B cell (primary cell): Measurements from ENCODE around the gene ESPN. TPM values are rescaled to one million over a fixed set of nuclear protein-coding genes. Genes with fewer than 3 reads are reported as not detected.

Experiments
- ATAC-seq: fragments of 200-7000 bp; cut with Tn5 transposase; one replicate; pipeline ENCODE4 v1.10.0; 2021; ENCODE audit warnings: low read depth, mild to moderate bottlenecking, moderate number of reproducible peaks, moderate library complexity
- CTCF ChIA-PET: fragments of 350-600 bp; sonication (Branson Sonifier 250); formaldehyde crosslinking; loops from one replicate; lab custom pipeline; 2021; ENCODE audit warnings: antibody characterized with exemption, inconsistent platforms; lab: Charles Lee
- POLR2A ChIA-PET: fragments of 350-600 bp; sonication (Branson Sonifier 250); formaldehyde crosslinking; loops from one replicate; lab custom pipeline; 2021; ENCODE audit warnings: antibody characterized with exemption; lab: Charles Lee
- DNase-seq: peaks from one replicate; pipeline ENCODE4 v3.0.0; 2013
- H2AFZ ChIP-seq: 2 replicates; pipeline ENCODE4 v1.6.1; 2012; ENCODE audit warnings: mild to moderate bottlenecking, low read depth, low read length; ENCODE audit not compliant: insufficient read depth, poor library complexity, severe bottlenecking
- H3K27ac ChIP-seq, 2 donors: 1 replicate in 1 of 2; 2 replicates in 1 of 2; pipeline ENCODE4 v1.5.1; 2012 to 2013; ENCODE audit warnings: low read length in 2 of 2, mild to moderate bottlenecking in 2 of 2, moderate library complexity in 1 of 2
- H3K27me3 ChIP-seq, 4 experiments: fragments of 200-600 bp in 1 of 4; sonication (generic) in 1 of 4; replicated peaks in 1 of 4; 1 replicate in 2 of 4; 2 replicates in 2 of 4; pipeline versions ENCODE4 v1.6.1 to v1.7.0; 2013 to 2016; ENCODE audit warnings: low read length in 3 of 4, mild to moderate bottlenecking in 2 of 4, mixed read lengths in 1 of 4, moderate library complexity in 1 of 4; ENCODE audit not compliant: insufficient read depth in 4 of 4, control insufficient read depth in 3 of 4; ENCODE audit errors: control extremely low read depth in 1 of 4
- H3K36me3 ChIP-seq, 2 experiments: replicated peaks in 1 of 2; 1 replicate in 1 of 2; 2 replicates in 1 of 2; pipeline versions ENCODE4 v1.6.1 to v1.7.1; 2013; ENCODE audit warnings: low read length in 1 of 2; ENCODE audit not compliant: insufficient read depth in 2 of 2, control insufficient read depth in 1 of 2; ENCODE audit errors: control extremely low read depth in 1 of 2, extremely low read depth in 1 of 2
- H3K4me1 ChIP-seq, 2 donors: fragments of 200-600 bp in 1 of 2; sonication (generic) in 1 of 2; 1 replicate in 1 of 2; 2 replicates in 1 of 2; pipeline versions ENCODE4 v1.5.1 to v1.6.1; 2013 to 2017; ENCODE audit warnings: low read length in 2 of 2; ENCODE audit not compliant: control insufficient read depth in 2 of 2, insufficient read depth in 2 of 2
- H3K4me2 ChIP-seq: replicated peaks from 2 replicates; pipeline ENCODE3; 2012; ENCODE audit warnings: mild to moderate bottlenecking, low read depth, low read length; ENCODE audit not compliant: poor library complexity, severe bottlenecking
- H3K4me3 ChIP-seq, 5 experiments: fragments of 200-600 bp in 1 of 5; sonication (generic) in 1 of 5; 1 replicate in 3 of 5; 2 replicates in 2 of 5; pipeline versions ENCODE4 v1.5.1 to v1.7.0; 2011 to 2016; ENCODE audit warnings: low read length in 4 of 5, mild to moderate bottlenecking in 4 of 5, low read depth in 2 of 5, control low read depth in 1 of 5, moderate library complexity in 1 of 5; ENCODE audit not compliant: insufficient read depth in 1 of 5; ENCODE audit errors: control extremely low read depth in 1 of 5, extremely low read depth in 1 of 5
- H3K79me2 ChIP-seq: fragments of 200-600 bp; sonication (generic); one replicate; pipeline ENCODE4 v1.6.0; 2016; ENCODE audit warnings: low read length; ENCODE audit not compliant: control insufficient read depth, insufficient read depth
- H3K9ac ChIP-seq: fragments of 200-600 bp; sonication (generic); 2 replicates; pipeline ENCODE4 v1.6.1; 2017; ENCODE audit warnings: mild to moderate bottlenecking, low read length, moderate library complexity
- H3K9me3 ChIP-seq, 3 donors: one replicate each; pipeline versions ENCODE4 v1.6.1 to v1.7.1; 2013; ENCODE audit warnings: low read length in 2 of 3; ENCODE audit not compliant: control insufficient read depth in 2 of 3, insufficient read depth in 1 of 3; ENCODE audit errors: control extremely low read depth in 1 of 3
- H4K20me1 ChIP-seq: 2 replicates; pipeline ENCODE4 v1.6.0; 2012; ENCODE audit warnings: mild to moderate bottlenecking, low read length; ENCODE audit not compliant: insufficient read depth, control insufficient read depth, poor library complexity, severe bottlenecking
- H3K27ac Mint-ChIP-seq: one replicate; pipeline ENCODE4 v1.8.0; 2021; ENCODE audit warnings: mixed read lengths
- H3K27me3 Mint-ChIP-seq: one replicate; pipeline ENCODE4 v1.8.0; 2021; ENCODE audit warnings: mixed read lengths
- H3K4me1 Mint-ChIP-seq: one replicate; pipeline ENCODE4 v1.8.0; 2021; ENCODE audit warnings: mixed read lengths
- H3K4me3 Mint-ChIP-seq: one replicate; pipeline ENCODE4 v1.8.0; 2021; ENCODE audit warnings: mixed read lengths
- H3K9me3 Mint-ChIP-seq: one replicate; pipeline ENCODE4 v1.8.0; 2022; ENCODE audit warnings: mixed read lengths; ENCODE audit not compliant: insufficient read depth
- EZH2 ChIP-seq: IDR thresholded peaks from 2 replicates; pipeline ENCODE4 v1.6.1; 2012; ENCODE audit warnings: borderline replicate concordance, low read depth, mild to moderate bottlenecking, moderate library complexity, low read length; ENCODE audit not compliant: insufficient read depth, poor library complexity, severe bottlenecking
- WGBS: methylation state at CpG from one replicate; pipeline ENCODE4 v1.1.5; 2013; ENCODE audit warnings: missing lambda C conversion rate; ENCODE audit not compliant: insufficient coverage; 5-methylcytosine and 5-hydroxymethylcytosine counted together
- intact Hi-C: fragments of 100-400 bp; cut with micrococcal nuclease; formaldehyde crosslinking; loops from one replicate; pipeline ENCODE4 v1.10.0; 2022
- polyA plus RNA-seq: library from polyadenylated mRNA; depleted of rRNA; stranded (reverse); fragments of >200 nt; gene quantifications from 2 replicates; pipeline ENCODE4 v1.2.3, GENCODE V29; 2012
- total RNA-seq, 2 donors: library from RNA; stranded (reverse); fragments of 120-200 nt in 1 of 2; gene quantifications; 1 replicate in 1 of 2; 2 replicates in 1 of 2; pipeline versions ENCODE4 v1.2.3 to v1.2.4, GENCODE V29; 2013 to 2022
- TF ChIP-seq, protein P1 (sequence below): fragments of 200-600 bp; IDR thresholded peaks from one replicate; pipeline ENCODE4 v1.8.0; 2022; ENCODE audit warnings: antibody characterized with exemption, mild to moderate bottlenecking

Gene ESPN
- total and polyA plus RNA-seq, 2 donors (not counting 1 experiment from before 2014, with no cell fraction given), result 0.19 to 0.25 TPM

GRCh38 chr1:6486433-6487011 is 61.9 kb downstream of the ESPN start:
- peak overlapping the region; percentile 46 for H3K4me2 ChIP-seq
- 3% methylated on average over 12 of the region's 15 CpGs for WGBS
- Mint-ChIP-seq H3K4me1 (peaks cover 20% of the 10 kb centered on the region), H3K4me3 (peak overlapping the region; percentile 11), H3K27ac (no peak overlapping the region), H3K9me3 (no peaks in the 10 kb centered on the region), H3K27me3 (peaks cover 36% of the 10 kb centered on the region)
- intact Hi-C loops, result loop anchor here (1.0 kb wide), 1 partner anchor 68 kb away; the partner anchor contains the start of gene NOL9
- peaks cover 21 to 36% of the 10 kb centered on the region in 2 donors for H3K4me1 ChIP-seq
- TF ChIP-seq, protein P1, sequence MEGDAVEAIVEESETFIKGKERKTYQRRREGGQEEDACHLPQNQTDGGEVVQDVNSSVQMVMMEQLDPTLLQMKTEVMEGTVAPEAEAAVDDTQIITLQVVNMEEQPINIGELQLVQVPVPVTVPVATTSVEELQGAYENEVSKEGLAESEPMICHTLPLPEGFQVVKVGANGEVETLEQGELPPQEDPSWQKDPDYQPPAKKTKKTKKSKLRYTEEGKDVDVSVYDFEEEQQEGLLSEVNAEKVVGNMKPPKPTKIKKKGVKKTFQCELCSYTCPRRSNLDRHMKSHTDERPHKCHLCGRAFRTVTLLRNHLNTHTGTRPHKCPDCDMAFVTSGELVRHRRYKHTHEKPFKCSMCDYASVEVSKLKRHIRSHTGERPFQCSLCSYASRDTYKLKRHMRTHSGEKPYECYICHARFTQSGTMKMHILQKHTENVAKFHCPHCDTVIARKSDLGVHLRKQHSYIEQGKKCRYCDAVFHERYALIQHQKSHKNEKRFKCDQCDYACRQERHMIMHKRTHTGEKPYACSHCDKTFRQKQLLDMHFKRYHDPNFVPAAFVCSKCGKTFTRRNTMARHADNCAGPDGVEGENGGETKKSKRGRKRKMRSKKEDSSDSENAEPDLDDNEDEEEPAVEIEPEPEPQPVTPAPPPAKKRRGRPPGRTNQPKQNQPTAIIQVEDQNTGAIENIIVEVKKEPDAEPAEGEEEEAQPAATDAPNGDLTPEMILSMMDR, result peak; percentile 91
- no peak for TF ChIP-seq EZH2
- DNase-seq (peak; percentile 83), ATAC-seq (peak; percentile 76)
- H2AFZ ChIP-seq, result peak overlapping the region; percentile 39
- no peak overlapping the region for H3K4me3 ChIP-seq
- peaks cover 0 to 37% (median 15%) of the 10 kb centered on the region in 4 experiments for H3K27me3 ChIP-seq
- H3K9me3 ChIP-seq, result peaks cover 0 to 4% (median 0%) of the 10 kb centered on the region in 3 donors
- no peak overlapping the region for H3K9ac ChIP-seq
- H4K20me1 ChIP-seq, result no peaks in the 10 kb centered on the region
- no peaks in the 10 kb centered on the region for H3K36me3 ChIP-seq
- H3K79me2 ChIP-seq, result no peaks in the 10 kb centered on the region
- ChIA-PET CTCF (interaction anchor here (0.7 to 8.5 kb wide), 7 partner anchors 8 to 165 kb away, joined by 3 to 86 read pairs (median 4); no protein-coding TSS in a partner anchor), POLR2A (no interaction called here)
- H3K27ac ChIP-seq, result no peak overlapping the region

DNA sequence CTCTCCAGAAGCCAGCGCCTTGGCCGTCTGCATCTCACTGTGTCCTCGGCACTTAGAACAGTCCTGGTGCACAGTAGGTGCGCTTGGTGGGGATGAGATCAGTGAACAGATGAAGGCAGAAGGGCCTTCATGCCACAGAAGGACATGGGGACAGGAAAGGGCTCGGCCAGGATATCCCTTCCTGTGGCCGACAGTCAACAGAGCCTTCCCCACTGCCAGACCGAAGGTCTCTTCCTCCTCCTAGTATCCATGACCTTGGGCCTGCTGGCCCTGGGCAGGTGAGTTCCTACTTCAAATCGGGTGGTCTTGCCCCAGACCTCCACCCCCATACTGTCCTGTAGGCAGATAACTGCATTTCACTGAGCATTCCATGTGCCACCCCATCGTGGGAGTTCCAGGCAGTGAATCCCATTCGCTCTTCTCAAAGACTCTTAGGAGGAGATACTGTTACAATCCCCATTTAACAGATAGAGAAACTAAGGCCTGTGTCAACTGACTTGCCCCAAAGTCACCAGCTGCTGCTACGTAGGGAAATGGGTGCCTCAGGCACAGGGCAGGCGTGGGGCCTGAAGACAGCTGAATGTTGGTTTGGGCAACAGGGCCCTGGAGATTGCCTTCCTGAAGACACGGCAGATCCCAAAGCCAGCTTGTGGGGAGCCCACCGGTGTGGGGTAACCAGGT is 63.4 kb downstream of the ESPN start:
- Histone ChIP-seq H3K4me2 (no peak overlapping the region), H3K4me3 (no peak overlapping the region), H4K20me1 (no peaks in the 10 kb centered on the region), H2AFZ (no peak overlapping the region), H3K9ac (no peak overlapping the region), H3K4me1 (peaks cover 21 to 36% of the 10 kb centered on the region in 2 donors), H3K79me2 (no peaks in the 10 kb centered on the region), H3K36me3 (no peaks in the 10 kb centered on the region), H3K27me3 (peaks cover 0 to 33% (median 14%) of the 10 kb centered on the region in 4 experiments), H3K27ac (no peak overlapping the region), H3K9me3 (peaks cover 0 to 4% (median 0%) of the 10 kb centered on the region in 3 donors)
- Mint-ChIP-seq H3K27ac (no peak overlapping the region), H3K4me1 (peaks cover 22% of the 10 kb centered on the region), H3K4me3 (no peak overlapping the region), H3K9me3 (no peaks in the 10 kb centered on the region), H3K27me3 (peaks cover 26% of the 10 kb centered on the region)
- 91% methylated on average over 13 of the region's 14 CpGs for WGBS
- intact Hi-C loops, result no loop called here
- ATAC-seq, result no peak
- DNase-seq, result no peak
- TF ChIP-seq EZH2, result no peak
- TF ChIP-seq, protein P1, result no peak
- POLR2A ChIA-PET, result no interaction called here
- CTCF ChIA-PET, result interaction anchor here (0.6 to 8.5 kb wide), 7 partner anchors 8 to 232 kb away, joined by 3 to 86 read pairs (median 7); partner anchors contain the start of gene NOL9
